ENCODE data around the gene SNRNP200.

SNRNP200 gene

DNA sequence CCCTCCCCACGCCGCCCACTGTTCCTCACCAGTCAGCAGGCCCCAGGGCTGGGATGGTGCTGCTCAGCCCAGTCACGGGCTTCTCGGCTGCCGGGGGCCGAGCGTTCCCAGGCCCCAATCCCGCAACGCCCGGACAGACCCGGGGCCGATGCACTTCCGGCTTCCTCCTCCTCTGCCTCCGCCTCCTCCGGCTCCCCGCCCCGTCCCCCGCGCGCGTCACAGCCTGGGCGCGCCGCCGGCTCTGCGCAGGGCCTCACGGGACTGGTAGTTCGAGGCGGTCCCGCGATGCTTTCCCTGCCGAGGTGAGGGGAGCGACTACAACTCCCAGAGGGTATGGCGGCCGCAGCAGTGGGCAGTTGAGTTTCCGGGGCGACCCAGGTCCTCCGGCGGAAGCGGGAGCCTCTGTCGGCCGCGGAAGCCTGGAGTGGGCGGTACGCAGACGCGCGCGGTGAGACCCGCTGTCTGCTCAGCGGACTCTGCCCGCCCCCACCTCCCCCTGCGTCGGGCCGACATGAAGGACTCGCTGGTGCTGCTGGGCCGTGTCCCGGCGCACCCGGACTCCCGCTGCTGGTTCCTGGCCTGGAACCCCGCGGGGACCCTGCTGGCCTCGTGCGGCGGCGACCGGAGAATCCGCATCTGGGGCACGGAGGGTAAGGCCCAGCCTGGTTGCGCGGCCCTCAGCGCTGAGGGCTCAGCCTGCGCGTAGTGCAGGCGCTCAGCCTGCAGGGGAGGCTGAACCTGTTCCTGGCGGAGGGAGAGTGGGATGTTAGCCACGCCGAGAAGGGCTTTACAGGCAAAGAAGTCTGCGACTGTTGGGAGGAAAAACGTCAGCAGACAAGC is 39.3 kb downstream of the SNRNP200 start, which contains the start of the genes CIAO1 and TMEM127 (continued):
- TF ChIP-seq, protein P1, sequence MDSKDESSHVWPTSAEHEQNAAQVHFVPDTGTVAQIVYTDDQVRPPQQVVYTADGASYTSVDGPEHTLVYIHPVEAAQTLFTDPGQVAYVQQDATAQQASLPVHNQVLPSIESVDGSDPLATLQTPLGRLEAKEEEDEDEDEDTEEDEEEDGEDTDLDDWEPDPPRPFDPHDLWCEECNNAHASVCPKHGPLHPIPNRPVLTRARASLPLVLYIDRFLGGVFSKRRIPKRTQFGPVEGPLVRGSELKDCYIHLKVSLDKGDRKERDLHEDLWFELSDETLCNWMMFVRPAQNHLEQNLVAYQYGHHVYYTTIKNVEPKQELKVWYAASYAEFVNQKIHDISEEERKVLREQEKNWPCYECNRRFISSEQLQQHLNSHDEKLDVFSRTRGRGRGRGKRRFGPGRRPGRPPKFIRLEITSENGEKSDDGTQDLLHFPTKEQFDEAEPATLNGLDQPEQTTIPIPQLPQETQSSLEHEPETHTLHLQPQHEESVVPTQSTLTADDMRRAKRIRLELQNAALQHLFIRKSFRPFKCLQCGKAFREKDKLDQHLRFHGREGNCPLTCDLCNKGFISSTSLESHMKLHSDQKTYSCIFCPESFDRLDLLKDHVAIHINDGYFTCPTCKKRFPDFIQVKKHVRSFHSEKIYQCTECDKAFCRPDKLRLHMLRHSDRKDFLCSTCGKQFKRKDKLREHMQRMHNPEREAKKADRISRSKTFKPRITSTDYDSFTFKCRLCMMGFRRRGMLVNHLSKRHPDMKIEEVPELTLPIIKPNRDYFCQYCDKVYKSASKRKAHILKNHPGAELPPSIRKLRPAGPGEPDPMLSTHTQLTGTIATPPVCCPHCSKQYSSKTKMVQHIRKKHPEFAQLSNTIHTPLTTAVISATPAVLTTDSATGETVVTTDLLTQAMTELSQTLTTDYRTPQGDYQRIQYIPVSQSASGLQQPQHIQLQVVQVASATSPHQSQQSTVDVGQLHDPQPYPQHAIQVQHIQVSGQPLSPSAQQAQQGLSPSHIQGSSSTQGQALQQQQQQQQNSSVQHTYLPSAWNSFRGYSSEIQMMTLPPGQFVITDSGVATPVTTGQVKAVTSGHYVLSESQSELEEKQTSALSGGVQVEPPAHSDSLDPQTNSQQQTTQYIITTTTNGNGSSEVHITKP (tag by site-specific recombination; IDR thresholded peaks at IDR 0.05): peak; percentile 21; the same call in 1 of the 2 replicates
- TF ChIP-seq ZNF354C (tag by site-specific recombination; IDR thresholded peaks at IDR 0.05; ENCODE audit: borderline replicate concordance, low read depth): no peak
- TF ChIP-seq, protein P2, sequence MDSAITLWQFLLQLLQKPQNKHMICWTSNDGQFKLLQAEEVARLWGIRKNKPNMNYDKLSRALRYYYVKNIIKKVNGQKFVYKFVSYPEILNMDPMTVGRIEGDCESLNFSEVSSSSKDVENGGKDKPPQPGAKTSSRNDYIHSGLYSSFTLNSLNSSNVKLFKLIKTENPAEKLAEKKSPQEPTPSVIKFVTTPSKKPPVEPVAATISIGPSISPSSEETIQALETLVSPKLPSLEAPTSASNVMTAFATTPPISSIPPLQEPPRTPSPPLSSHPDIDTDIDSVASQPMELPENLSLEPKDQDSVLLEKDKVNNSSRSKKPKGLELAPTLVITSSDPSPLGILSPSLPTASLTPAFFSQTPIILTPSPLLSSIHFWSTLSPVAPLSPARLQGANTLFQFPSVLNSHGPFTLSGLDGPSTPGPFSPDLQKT (IDR thresholded peaks at IDR 0.05; ENCODE audit: borderline replicate concordance, low read depth, low read length): no peak; the same call in 1 of the 2 replicates
- TF ChIP-seq, protein P3, sequence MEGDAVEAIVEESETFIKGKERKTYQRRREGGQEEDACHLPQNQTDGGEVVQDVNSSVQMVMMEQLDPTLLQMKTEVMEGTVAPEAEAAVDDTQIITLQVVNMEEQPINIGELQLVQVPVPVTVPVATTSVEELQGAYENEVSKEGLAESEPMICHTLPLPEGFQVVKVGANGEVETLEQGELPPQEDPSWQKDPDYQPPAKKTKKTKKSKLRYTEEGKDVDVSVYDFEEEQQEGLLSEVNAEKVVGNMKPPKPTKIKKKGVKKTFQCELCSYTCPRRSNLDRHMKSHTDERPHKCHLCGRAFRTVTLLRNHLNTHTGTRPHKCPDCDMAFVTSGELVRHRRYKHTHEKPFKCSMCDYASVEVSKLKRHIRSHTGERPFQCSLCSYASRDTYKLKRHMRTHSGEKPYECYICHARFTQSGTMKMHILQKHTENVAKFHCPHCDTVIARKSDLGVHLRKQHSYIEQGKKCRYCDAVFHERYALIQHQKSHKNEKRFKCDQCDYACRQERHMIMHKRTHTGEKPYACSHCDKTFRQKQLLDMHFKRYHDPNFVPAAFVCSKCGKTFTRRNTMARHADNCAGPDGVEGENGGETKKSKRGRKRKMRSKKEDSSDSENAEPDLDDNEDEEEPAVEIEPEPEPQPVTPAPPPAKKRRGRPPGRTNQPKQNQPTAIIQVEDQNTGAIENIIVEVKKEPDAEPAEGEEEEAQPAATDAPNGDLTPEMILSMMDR (tag by site-specific recombination; IDR thresholded peaks at IDR 0.05): peak; percentile 91
- TF ChIP-seq EGR2 (tag by site-specific recombination; IDR thresholded peaks at IDR 0.05; ENCODE audit: low read depth): peak; percentile 63; the same call in 1 of the 2 replicates
- peak; percentile 76 for TF ChIP-seq ZSCAN30 (tag by site-specific recombination; IDR thresholded peaks at IDR 0.05)
- TF ChIP-seq ZSCAN23 (tag by site-specific recombination; IDR thresholded peaks at IDR 0.05): 0 out of 2 replicates have a peak, but pooled peaks have one; percentile 11
- no peak for TF ChIP-seq ZNF830 (tag by site-specific recombination; IDR thresholded peaks at IDR 0.05; ENCODE audit: low read depth)
- TF ChIP-seq, protein P4, sequence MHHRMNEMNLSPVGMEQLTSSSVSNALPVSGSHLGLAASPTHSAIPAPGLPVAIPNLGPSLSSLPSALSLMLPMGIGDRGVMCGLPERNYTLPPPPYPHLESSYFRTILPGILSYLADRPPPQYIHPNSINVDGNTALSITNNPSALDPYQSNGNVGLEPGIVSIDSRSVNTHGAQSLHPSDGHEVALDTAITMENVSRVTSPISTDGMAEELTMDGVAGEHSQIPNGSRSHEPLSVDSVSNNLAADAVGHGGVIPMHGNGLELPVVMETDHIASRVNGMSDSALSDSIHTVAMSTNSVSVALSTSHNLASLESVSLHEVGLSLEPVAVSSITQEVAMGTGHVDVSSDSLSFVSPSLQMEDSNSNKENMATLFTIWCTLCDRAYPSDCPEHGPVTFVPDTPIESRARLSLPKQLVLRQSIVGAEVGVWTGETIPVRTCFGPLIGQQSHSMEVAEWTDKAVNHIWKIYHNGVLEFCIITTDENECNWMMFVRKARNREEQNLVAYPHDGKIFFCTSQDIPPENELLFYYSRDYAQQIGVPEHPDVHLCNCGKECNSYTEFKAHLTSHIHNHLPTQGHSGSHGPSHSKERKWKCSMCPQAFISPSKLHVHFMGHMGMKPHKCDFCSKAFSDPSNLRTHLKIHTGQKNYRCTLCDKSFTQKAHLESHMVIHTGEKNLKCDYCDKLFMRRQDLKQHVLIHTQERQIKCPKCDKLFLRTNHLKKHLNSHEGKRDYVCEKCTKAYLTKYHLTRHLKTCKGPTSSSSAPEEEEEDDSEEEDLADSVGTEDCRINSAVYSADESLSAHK (tag by site-specific recombination; IDR thresholded peaks at IDR 0.05): no peak
- TF ChIP-seq ZNF600 (tag by site-specific recombination; IDR thresholded peaks at IDR 0.05): no peak
- no peak for TF ChIP-seq BCL11B (tag by site-specific recombination; IDR thresholded peaks at IDR 0.05; ENCODE audit: low read depth)
- peak; percentile 78 for TF ChIP-seq ZNF629 (tag by site-specific recombination; IDR thresholded peaks at IDR 0.05)
- TF ChIP-seq ZIC2 (tag by site-specific recombination; IDR thresholded peaks at IDR 0.05): peak; percentile 94
- TF ChIP-seq ZBTB1 (tag by site-specific recombination; IDR thresholded peaks at IDR 0.05): peak; percentile 97; the same call in 1 of the 2 replicates
- TF ChIP-seq KLF9 (tag by site-specific recombination; IDR thresholded peaks at IDR 0.05; ENCODE audit: low read depth): peak; percentile 74
- peak; percentile 88 for TF ChIP-seq ZBTB8A (tag by site-specific recombination; IDR thresholded peaks at IDR 0.05)
- TF ChIP-seq ZNF76 (tag by site-specific recombination; IDR thresholded peaks at IDR 0.05; ENCODE audit: borderline replicate concordance, low read depth): peak; percentile 97
- TF ChIP-seq SP7 (tag by site-specific recombination; IDR thresholded peaks at IDR 0.05): peak; percentile 40
- TF ChIP-seq SCRT2 (tag by site-specific recombination; IDR thresholded peaks at IDR 0.05): 0 out of 2 replicates have a peak, but pooled peaks have one; percentile 17
- TF ChIP-seq, protein P5, sequence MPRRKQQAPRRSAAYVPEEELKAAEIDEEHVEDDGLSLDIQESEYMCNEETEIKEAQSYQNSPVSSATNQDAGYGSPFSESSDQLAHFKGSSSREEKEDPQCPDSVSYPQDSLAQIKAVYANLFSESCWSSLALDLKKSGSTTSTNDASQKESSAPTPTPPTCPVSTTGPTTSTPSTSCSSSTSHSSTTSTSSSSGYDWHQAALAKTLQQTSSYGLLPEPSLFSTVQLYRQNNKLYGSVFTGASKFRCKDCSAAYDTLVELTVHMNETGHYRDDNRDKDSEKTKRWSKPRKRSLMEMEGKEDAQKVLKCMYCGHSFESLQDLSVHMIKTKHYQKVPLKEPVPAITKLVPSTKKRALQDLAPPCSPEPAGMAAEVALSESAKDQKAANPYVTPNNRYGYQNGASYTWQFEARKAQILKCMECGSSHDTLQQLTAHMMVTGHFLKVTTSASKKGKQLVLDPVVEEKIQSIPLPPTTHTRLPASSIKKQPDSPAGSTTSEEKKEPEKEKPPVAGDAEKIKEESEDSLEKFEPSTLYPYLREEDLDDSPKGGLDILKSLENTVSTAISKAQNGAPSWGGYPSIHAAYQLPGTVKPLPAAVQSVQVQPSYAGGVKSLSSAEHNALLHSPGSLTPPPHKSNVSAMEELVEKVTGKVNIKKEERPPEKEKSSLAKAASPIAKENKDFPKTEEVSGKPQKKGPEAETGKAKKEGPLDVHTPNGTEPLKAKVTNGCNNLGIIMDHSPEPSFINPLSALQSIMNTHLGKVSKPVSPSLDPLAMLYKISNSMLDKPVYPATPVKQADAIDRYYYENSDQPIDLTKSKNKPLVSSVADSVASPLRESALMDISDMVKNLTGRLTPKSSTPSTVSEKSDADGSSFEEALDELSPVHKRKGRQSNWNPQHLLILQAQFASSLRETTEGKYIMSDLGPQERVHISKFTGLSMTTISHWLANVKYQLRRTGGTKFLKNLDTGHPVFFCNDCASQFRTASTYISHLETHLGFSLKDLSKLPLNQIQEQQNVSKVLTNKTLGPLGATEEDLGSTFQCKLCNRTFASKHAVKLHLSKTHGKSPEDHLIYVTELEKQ (tag by site-specific recombination; IDR thresholded peaks at IDR 0.05; ENCODE audit: borderline replicate concordance): no peak
- peak; percentile 66 for TF ChIP-seq ZFP37 (tag by site-specific recombination; IDR thresholded peaks at IDR 0.05)
- TF ChIP-seq ZNF501 (tag by site-specific recombination; IDR thresholded peaks at IDR 0.05): peak; percentile 41; the same call in 1 of the 2 replicates
- TF ChIP-seq ZNF140 (tag by site-specific recombination; IDR thresholded peaks at IDR 0.05): no peak
- TF ChIP-seq ZNF23 (tag by site-specific recombination; IDR thresholded peaks at IDR 0.05; ENCODE audit: borderline replicate concordance): no peak
